ENCODE data around the gene SLC38A6.

SLC38A6 gene

DNA sequence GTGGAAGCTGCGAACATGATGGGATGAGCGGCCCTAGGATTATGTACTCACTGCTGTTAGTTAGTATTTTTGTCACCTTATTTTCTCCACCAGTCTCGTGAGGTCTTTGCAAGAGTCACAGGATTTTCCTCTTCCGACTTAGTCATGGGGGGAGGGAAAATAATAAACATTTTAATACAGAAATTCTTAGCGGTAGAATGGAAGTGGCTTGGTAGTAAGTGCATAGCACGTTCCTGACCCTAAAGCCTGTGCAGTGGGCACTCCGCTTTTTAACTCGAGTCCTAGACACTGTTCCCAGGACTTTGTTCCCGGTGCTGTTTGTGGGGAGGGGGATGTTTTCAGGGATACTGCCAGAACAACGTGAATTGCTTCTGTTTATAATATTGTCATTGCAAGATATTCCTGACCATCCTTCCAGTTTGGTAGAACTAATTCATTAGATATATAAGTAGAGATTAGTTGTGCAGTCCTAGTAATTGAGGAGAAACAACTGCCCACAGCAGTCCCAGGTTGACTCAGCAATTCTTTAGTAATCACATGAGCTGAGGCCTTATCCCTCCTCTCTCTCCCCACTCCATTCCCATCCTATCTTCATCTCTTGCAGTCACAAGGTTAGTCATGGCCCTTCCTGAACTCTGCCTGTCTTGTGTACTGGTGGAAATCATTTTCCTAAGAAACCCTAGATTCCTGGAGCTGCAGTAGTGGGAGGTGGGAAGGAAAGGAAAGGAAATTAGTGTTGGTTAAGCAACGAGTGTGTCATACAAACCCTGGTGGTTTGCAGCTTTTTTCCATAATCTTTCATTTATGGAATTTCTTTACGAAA, 799 bp downstream of the SLC38A6 start:
- DNase-seq: peak in 1 of 2 experiments; percentile 28

DNA sequence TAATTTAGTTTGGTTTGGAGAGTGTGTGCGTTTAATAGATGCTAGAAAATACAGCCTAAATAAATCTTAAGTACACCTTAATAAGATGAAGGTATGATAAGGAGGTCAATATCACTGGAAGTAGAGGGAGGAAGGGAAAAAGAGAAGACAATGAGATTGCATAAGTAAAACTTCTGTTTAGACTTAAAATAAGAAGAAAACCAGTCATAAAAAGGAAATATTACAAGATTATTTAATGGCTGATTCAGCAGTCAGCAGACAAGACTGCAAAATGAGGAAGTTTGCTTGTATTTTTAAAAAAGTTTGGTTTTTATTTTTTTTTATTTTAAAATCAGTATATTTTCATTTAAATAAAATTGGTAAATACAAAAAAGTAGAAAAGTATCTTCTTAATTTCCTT, 3.2 kb downstream of the SLC38A6 start:
- no peak for DNase-seq

DNA sequence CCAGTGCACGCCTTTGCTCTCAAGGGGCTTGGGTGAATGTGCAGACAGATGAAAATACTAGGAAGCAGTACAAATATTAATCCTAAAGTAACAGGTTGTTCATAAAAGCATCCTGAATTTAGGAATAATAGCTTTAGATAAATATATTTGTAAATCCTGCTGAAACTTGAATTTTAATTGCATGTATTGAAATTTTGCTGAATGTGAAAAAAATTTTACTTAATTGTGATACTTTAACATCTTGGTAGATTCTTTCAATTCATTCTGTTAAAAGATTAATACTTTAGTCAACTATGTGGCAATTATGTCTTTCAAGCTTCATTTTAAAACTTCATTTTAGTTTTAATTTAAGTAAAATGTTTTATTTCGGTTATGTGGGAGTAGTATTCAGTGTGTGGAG, 5.5 kb downstream of the SLC38A6 start:
- DNase-seq: no peak

DNA sequence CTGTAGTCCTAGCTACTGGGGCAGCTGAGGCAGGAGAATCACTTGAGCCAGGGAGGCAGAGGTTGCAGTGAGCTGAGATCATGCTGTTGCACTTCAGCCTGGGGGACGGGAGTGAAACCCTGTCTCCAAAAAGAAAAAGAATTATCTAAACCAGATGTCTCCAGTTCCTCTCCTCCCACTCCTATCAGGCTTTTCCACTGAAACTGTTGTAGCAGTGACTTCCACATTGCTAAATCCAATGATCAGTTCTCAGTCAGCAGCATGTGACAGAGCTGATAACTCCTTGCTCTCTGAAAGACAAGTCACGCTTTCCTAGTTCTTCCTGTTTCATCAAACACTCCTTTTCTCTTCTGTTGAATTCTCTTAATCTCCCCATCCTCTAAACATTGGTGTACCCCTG, 8.6 kb downstream of the SLC38A6 start:
- no peak for DNase-seq

DNA sequence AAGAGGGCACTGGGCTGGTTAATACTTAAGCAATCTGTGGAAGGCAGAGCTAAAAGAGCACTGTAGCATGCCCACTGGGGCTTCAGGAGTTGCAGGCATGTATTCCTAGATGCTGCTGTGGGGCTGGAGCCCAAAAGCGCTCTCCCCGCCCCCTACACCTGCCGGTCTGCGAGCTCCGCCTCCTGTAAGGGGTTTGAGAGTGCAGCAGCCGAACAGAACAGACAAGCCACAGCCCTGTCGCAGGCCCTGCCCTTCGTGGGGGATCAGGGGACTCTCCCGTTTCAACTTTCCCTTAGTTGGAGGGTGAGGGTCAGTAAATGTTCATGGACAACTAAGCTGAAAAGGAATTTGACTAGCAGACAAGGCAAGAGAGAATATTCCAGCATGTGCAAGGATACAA, 17.6 kb downstream of the SLC38A6 start:
- no peak for DNase-seq

DNA sequence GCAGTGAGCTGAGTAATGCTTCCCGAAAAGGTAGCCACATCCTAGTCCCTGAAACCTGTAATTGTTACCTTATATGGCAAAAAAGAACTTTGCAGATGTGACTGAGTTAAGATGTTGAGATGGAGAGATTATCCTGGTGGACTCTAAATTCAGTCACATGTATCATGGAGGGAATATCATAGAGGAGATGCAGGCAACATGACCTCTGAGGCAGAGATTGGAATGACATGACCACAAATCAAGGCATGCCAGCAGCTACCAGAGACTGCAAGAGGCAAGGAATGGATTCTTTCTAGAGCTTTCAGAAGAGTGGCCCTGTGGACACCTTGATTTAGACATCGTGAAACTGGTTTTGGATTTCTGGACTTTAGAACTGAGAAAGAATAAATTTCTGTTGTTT, 18.5 kb downstream of the SLC38A6 start:
- DNase-seq: no peak

DNA sequence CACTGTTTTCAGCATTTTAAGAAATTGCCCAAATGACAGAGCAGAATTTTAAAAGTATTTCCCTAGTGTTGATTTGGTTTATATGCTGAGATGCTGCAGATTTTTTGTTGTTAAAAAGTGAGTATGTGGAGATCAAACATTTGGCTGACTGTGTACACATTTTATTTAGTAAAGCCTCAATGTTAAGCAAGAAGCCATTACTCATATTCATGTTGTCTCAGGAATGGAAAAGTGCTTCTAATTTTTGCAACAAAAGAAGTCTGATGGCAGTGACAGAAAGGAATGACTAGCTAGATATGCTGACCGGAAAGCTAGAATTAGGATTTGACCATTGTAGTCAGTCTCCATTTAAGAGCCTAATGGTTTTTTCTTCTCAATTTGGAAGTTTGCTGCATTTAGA, 22.5 kb downstream of the SLC38A6 start:
- no peak for DNase-seq

DNA sequence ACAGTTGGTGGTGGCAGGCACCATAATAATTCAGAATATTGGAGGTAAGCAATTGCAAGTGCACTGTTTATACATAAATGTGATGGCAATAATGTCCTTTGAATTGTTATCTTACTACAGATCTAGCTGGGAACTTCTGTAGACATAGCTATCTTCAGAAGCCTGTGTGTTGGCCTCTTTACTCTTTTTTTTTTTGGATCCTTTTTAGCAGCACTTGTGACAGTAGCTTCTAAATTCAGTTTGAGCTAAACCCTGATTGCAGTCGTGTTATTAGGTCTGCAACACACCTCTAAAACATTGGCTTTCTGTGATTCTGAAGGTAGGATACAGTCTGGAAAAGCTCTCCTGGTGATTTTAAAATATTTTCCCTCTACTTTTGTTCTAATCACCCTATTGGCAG, 38.5 kb downstream of the SLC38A6 start:
- DNase-seq: no peak

DNA sequence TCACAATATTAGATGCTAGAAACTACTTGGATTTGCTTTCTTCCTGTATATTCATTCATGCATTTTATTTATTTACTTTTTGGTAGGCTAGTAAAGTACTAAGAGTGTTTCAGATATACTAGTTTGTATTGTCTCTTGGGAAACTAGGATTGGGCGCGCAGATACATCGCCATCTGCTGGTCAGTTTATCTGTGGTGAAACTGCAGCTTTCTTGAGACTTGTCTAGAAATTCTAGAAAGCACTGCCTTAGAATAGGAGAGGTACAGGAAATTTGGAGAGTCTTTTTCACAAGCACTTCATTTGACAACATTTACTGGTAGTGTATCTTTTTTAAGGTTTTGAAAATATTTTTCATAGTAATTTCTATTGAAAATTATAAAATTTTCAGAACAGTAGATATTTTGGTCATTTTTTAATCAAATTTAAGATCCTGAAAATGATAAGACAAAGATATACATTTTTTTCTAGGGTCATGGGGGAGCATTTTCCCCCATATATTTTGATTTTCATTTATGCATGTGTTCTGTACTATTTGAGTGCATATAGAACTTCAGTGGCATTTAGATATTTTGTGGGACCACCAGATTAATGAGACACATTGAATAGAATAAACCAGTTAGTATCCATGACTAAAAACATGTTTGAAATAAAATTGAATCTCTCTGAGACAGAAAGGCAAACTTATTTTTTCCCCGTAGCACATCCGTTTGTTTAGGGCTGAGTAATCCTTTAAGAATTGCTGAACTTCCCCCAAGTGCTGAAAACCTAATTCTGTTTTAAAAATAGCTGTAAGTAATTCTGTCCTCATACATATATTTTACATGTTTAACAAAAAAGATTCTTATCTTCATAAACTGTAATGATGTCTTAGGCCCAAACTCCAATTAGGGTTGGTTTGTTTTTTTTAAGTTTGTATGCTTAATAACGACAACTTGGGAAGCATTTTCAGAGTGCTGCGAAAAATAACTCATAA, 44.5 kb downstream of the SLC38A6 start:
- peak; percentile 56 to 85 for DNase-seq

DNA sequence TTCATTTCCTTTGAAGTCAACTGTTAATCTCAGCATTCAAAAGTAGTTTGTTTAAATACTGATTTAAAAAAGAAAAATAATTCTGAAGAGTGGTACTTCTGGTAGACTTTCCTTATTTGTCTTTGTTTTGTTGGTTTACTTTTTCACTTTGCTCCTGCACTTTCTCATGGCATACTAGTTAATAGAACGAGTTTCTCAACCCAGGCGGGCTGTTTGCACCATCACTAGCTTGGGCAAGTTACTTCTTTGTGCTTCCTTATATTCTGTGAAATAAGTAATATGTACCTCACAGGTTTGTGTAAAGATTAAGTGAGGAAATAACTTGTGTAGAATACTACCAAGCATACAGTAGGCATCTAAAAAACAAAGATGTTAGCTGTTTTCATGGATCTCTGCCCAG, 45.5 kb downstream of the SLC38A6 start:
- no peak for DNase-seq

DNA sequence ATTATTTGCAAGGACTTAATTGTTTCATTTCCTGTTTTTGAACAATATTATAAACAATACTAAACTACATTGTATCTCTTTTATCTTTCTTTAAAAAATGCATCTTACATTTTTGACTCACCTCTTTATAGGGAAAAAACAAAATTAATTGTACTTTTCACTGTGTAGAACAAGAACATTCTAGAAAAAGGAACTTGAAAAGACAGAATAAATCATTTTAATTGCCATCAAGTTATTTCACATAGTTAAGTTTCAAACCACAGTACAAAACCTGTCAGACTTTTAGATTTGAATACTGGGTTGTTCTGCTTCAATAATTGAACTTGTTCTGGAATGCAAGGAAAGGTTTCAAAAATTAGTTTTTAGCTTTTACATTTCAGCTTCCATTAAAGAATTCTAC, 50.0 kb downstream of the SLC38A6 start:
- DNase-seq: no peak

DNA sequence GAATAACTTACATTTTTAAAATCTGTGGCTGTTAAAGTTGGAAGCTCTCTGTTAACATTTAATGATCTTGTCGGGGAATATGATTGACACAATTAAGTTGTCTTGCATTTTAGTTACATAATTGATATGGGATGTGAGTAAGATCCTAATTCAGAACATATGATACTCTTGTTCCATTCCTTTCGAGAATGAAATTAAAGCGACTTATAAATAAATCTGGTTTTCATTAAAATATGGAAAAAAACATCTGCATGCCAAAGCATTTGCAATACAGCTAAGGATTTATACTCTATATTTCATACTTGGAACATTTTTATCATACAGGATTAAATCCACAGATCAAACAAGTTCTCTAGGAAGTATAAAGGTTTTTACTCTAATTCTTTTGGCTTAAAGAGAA, 52.0 kb downstream of the SLC38A6 start:
- no peak for DNase-seq

DNA sequence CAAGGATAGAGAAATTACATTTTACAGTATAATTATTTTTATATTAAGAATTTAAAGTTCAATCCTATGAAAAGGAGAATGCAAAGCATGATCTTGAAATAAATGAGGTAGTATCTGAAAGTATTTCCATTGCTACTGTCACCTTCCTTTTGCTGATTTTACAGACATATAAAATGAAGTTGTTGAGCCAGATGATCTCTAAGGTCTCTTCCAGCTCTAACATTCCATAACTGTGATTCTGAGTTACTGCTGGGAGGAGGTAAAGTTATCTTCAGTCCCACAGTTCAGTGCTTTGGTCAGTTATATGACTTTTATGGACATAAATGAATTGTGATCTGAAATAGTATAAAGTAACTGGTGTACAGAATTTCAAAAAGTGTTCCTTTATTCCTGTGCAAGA, 52.8 kb downstream of the SLC38A6 start:
- no peak for DNase-seq

DNA sequence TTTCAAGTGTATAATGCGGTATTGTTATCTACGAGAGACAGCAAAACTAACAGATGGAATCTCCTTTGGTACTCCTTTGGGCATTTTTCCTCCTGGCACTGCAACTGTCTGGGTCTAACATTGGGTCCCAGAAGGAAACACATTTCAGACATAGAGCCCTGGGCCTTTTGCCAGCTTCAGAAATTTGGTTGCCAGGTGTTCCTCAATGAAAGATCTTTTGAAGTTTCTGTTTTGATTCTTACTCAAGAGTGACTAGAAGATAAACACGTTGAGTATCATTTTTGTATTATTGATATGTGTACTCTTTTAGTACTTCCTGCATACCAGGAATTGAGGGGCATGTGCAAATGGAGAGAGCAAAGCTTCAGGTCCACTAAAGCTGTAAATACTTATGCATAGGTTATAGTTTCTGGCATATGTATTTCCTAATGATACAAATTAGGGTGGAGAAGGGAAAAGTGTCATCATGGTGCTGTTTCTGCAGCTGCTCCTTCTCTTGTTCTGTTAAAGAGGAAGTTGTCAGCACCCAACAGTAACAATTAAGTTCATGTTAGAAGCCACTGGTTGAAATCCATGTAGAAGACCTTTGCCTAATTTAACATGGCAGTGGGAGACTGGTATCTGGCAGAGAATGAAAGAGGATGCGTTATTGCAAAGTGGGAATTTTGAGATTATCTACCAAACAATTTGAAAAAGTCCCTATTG, 53.5 kb downstream of the SLC38A6 start:
- DNase-seq: no peak

DNA sequence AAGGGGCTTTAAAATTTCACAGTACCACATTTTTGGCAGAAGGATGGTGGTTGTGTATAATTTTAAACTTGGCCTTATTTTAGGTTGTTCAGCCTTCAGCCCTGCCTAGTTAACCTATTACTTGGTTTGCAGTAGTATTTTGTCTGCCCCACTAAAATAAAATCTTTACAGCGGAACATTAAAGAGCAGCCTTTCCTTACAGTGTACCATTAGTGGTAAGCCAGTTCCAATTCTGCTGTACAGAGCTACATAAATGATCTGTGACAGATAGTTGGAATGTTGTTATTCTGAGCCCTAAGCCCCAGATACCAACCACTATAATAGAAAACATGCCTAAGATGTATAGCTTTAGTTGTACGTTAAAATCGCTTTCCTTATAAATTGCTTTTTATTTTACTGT, 56.2 kb downstream of the SLC38A6 start:
- no peak for DNase-seq

DNA sequence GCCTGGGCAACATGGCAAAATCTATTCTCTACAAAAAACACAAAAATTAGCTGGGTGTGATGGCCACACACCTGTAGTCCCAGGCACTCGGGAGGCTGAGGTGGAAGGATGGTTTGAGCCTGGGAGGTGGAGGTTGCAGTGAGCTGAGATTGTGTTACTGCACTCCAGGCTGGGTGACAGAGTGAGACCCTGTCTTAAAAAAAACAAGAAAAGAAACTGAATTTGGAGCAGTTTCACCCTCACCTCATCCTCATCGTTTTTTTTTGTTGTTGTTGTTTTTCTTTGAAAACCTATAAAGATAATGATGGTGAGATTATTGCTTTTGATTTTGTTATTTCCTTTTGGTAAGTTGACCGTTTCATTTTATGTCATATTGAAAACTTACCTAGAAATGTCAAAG, 60.7 kb downstream of the SLC38A6 start:
- DNase-seq: no peak

DNA sequence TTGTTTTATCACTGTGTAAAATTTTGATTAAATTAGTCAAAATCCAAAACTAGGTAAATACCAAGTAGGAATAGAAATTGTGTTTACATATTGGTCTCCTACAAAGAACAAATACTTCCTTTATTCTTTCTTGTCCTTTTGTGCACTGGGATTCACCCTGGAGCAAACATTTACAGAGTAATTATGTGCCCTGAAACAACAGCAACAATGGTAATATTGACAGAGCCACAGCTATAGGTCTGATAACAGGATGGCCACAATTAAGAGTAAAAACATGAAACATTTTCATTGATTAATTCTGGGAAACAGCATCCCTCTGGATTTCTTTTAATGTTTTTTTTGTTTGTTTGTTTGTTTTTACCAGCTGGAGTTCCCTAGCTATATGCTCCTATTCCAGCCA, 61.2 kb downstream of the SLC38A6 start:
- DNase-seq: peak; percentile 45 to 54

DNA sequence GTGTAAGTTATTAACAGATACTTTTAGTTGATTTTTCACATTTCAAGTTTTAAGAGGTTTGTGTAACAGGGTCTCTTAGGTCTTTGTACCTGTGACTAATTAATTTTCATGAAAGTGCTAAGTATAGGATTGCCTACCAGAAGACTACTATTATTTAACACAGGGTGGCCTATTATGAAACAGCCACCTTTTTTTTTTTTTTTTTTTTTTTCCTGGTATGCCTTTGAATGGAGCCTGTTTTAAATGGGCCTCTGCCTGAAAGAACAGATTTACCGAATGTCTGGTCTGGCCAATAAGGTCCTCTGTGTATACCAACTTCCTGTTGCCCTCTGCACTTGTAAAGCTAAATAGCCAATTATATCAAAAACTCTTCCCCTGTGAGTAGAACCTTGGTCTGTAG, 62.5 kb downstream of the SLC38A6 start:
- DNase-seq: no peak

DNA sequence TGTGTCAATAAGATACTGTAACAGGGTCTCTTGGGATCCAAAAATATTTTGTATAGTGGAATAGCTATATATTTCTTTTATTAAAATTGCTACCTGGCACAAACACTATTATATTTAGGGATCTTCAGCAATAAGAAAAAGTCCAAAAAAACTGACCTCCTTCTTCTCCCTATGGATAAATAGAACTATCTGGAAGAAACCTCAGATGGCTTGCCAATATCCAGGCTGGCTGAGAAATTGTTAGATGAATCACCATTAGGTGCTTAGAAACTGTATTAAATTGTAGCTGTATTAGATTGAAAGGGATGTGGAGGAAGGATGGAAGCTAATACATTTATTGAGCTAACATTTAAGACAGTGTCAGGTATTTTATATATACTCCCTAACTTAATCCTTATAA, 66.0 kb downstream of the SLC38A6 start:
- DNase-seq: no peak

DNA sequence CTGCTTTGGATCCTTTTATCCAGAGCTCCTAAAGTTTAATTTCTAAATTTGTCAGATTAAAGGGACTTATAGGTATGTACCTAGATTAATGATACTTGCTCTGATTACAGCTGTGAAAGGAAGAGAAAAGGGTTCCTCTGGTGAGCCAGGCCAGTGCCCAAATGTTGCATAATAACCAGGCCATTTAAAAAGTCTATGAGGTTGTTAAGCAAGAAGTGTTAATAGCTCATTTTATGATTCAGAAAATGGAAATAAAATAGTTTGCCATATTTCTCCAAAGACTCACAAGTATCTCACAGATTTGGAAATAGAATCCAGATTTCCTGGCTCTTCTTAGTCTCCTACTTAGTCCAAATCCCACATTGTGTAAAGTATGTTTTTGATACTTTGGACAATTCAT, 67.6 kb downstream of the SLC38A6 start:
- DNase-seq: no peak

DNA sequence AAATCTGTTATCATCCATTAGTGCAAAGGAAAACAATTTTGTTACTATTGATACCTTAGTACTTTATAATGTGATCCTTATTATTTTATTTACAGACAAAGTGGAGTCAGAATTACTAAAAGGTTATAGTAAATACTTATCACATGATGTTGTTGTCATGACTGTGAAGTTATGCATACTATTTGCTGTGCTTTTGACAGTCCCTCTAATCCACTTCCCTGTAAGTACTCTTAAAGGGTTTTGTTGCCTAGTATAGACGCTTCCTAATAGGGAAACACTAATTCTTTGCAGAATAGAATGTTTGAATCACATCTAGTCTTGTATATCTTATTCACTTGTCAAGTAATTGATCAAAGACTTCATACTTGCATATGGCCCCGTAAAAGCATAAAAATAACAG, 69.4 kb downstream of the SLC38A6 start:
- DNase-seq: no peak

DNA sequence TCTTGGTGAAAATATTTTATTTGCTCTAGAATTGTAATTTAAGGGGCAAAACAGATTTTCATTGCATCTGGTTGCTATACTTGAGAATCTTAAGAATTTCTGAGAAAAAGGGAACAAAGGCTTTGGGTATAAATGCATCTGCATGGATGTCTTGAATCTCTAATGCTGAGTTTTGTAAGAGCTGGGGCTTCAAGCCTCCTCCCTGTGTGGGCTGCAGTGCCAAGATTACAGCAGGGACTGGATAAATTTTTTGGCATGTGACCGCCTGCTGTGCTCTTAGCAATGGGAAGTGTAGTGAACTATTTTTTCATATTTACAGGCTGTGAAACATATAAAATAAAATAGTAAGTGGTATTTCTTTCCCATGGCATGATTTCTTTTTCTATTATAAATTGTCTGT, 70.0 kb downstream of the SLC38A6 start:
- DNase-seq: no peak

DNA sequence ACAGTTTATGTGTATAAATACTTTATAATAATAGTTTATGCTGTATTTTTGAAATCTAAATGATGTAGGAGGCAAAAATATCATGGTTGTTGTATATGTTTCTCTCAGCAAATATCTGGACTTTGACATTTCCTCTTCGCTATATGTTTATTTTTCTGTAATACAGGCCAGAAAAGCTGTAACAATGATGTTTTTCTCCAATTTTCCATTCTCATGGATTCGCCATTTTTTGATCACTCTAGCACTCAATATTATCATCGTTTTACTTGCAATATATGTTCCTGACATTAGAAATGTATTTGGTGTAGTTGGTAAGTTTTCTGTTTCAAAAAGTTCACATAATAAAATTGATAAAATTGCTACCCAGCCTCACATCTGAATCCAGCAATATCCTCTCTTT, 70.6 kb downstream of the SLC38A6 start:
- no peak for DNase-seq

Data from NCI-H526 (cell line).